CD4-positive, alpha-beta T cell treated with Interleukin-15 for 1 hour (primary cell): ENCODE measurements around the gene PHEX.
A peak's percentile ranks its signal among the peaks of the same experiment; 100 is the strongest.

Source experiments
- DNase-seq: peaks from one replicate; pipeline ENCODE4 v3.0.0-alpha.2; 2020

The PHEX gene

DNA sequence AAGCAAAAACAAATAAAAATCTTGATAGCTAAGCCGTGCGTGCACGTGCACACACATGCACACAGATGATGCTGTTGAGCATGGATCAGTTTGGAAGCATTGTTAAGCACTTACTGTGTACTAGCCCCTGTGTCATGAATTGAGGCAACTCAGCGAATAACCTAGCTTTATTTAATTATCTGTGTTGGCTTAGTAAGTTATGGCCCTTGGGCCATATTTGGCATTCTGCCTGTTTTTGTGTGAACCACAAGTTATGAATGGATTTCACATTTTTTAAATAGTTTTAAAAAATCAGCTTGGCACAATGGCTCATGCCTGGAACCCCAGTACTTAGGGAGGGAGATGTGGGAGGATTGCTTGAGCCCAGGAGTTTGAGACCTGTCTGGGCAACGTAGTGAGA, 126.9 kb downstream of the PHEX start:
- no peak for DNase-seq

DNA sequence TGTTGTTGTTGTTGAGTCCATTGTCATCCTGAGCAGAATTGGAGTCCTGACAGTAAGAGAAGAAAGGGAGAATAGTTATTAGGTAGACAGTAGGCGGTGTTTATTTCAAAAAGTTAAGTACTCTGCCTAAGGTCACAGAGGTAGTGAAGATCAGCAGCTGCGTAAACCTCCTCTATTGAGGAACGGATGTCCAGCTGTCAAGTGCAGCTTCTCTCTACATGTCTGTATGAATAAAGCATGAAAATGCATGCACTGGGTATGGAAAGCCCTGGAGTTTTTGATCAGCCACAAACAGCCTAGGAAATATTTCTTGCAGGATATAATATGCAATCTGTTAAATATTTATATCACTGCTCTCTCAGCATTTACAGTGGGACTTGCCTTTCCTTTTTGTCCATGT, 131.2 kb downstream of the PHEX start:
- DNase-seq: no peak

DNA sequence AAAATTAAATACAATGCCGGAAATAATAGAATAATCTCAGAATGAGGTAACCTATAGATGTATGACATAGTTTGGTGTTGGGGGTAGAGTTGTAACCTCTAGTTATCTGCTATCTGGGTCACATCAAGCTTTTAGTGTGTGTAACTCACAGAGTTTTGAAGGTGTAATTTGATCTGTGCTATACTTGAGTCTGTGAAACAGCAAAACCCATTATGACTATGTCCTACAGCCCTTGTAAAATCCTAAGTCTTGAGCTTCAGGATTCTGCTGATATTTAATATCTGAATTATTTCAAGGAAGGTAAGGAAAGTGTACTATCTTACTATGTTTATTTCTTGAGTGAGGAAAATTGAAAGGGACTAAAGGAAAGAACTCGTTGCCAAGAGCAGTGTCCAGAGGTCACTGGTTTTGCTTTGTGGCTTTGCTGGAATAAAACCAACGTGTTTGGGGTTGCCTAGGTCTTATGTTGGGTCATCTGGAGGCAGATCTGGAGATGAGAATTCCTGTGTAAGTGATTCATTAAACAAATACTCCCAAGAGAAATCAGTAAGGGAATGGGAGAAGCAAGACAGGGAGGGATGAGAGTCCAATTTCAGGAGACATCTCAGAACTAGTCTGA, 132.8 kb downstream of the PHEX start:
- no peak for DNase-seq

DNA sequence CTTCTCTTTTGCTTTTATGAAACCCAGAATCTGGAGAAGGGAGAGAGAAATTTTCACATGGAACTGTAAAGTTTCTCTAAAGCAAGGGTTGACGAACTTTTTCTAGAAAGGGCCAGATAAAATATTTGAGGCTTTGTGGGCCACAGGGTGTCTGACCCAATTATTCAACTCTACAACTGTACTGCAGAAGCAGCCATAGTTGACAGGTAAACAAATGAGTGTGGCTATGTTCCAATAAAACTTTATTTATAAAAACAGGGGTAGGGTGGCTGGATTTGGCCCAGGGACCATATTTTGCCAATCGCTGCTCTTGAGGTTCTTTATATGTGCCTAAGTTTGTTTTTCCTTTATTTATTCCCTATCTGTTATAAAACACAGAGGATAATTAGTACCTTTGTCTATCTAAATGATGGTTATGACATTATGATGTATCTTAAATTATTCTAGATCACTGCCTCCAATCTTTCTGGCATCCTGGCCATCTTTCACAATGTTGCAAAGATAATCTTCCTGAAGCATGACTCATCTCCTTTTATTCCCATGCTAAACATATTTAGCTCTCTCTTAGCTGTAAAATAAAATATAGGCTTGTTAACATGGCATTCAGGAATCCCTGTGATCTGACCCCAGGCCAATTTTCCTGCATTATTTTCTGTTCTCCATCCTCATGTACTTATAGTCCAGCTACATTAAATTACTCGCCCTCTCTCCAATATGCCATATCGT, 133.8 kb downstream of the PHEX start:
- DNase-seq: no peak

DNA sequence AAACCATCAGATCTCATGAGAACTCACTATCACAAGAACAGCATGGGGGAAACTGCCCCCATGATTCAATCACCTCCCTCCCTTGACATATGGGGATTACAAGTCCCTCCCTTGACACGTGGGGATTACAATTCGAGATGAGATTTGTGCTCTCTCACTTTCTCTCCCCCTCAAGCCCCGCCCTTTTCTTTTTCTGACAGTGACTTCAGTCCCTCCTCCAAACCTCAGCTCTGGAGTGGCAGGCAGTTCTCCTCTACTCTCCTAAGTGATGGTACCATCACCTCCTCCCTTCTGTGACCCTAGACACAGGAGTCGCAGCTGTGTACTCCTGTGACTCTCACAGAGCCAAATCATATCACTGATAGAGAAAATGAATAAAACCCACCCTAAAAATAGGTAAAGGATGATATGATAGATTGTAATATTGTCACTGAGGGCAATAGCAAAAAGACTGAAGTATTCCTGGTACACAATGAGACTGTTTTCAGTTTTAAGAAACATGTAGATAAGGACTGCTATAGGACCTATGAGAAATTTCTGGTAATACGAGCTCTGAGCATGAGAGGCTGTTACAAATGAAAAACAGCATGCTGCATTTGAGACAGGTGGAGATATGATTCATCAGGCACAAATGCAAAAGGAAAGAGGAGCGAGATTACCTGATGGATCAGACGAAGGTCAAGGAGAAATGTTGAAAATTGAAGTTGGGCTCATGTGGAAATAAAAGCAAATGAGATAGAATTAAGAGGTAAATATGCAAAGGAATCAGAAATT, 139.3 kb downstream of the PHEX start:
- DNase-seq: no peak

DNA sequence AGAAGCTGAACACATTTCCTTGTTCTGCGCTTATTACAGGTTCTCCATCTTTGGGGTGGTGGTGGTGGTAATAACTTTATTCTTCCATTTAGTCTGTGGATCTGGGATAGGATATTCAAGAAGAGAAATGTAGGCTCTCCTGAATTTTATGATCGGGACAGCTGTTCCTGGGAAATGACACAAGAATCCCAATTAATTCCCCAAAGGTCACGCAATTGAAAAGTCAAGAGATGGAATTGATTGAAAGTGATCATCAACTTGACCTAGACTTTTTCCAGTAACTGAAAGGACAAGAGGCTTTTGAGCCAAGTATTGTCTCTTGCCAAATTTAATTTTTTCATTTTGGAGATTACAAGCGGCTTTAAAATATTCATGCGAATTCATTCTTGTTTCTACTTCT, 141.8 kb downstream of the PHEX start:
- no peak for DNase-seq

DNA sequence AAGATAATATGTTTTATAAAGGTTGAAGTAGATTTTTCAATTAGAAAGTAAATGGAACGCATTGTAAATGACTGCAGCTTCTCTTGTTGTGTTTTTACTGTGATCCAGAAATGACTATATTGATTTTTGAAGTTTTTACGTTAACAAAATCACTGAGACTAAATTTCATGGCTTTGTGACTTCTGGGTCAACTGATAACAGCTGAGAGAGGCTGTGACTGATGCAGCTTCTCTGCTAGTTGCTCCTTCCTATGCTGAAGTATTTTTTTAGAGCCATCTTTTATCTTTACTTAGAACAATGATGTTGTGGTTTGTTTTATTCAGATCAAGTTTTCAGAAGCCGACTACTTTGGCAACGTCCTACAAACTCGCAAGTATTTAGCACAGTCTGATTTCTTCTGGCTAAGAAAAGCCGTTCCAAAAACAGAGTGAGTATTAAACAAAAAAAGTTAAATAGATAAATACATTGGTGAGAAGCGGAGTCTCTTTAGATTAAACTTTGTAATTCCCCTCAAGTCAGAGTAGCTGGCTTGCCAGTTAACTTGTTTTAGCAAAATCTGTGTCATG, 145.9 kb downstream of the PHEX start:
- no peak for DNase-seq

DNA sequence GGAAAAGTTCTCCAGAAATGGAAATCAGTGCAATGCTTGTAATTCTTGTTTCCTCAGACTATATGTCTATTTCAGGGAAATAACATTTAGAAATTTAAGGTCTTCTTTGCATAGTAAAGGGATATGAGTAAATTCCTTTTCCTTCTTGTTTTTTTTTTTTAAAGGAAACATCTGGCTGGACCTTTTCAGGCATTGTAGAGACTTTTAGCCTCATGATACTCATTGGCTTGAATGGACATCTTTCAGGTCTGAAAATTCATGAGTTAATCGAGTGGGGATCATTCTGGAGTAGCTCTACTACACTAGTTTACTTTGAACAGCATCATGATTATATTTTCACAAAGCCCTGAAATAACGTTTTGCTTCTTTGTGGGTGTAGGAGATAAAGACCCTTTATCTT, 152.0 kb downstream of the PHEX start:
- no peak for DNase-seq

DNA sequence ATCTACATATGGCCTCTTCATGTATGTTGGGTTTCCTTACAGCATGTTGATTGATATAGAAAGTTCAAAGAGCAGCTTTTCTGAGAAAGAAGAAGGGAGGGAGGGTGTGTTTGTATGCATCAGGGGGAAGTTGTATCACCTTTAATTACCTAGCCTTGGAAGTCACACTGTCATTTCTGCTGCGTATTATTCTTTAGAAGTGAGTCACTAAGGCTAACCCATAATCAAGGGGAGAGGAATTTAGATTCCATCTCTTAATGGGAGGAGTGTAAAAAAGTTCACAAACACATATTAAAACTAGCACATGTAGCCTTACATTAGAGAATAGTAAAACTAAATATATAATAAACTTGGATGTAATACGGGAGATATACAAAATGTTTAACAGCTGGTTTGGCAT, 154.0 kb downstream of the PHEX start:
- no peak for DNase-seq

DNA sequence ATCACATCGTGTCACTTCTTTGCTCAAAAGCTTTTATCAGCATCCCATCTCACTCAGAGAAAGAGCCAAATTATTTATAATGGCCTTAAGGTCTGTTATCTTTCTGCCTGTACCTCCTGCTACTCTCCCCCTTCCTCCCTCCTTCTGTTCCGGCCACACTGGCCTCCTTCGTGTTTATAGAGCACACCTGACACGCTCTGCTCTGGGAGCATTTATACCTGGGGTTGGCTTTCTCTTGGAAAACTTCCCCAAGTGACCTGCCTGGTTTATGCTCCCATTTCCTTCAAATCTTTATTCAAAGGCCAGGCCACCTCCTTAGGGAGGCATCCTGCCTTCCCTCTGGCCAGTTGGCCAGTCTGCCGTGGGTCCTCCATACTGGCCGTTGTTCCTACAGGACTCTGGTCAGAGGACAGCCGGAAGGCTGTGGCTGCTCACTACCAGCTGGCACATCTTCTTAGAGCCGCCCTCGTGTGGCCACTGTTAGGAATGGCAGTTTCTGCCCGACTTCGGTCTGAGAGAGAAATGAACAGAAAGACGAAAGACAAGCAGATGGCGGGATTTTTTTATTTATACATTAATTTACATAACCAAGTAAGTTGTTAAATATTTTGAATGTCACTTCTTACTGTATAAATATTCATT, 160.4 kb downstream of the PHEX start:
- peak; percentile 43 for DNase-seq

DNA sequence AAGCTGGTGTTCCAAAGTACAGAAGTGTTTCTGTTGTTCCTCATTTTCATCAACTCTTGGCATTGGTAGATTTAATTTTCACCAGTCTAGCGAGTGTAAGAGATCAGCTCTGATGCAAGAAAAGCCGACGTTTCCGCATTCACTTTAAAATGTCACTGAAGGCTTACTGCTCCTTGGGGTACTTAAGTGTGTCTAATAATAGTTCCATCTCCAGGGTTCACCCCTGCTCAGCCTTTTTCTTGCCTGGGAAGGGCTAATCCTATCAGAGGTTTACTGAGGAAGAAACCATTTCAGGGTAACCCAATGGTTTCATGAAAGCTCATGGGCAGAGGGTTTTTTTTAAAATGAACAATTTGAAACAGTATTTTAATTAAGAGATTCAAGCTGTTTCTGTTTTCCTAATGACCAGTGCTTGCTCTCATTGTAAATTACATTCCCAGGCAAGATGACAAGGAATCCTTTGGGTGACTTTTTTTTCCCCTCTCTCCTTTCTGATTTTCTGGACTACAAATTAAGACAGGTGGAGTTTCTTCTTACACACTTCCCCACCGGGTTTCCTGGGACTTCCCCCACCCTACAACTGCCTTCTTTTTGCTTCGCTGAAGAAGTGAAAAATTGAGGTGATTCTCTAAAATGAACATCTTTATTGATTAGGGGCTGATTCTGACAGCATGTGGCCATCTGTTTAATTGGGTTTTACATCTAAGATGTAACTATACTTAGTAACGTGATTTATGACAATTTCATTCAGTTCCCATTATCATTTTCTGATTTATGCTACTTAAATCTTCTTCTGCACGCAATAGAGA, 161.9 kb downstream of the PHEX start:
- no peak for DNase-seq

DNA sequence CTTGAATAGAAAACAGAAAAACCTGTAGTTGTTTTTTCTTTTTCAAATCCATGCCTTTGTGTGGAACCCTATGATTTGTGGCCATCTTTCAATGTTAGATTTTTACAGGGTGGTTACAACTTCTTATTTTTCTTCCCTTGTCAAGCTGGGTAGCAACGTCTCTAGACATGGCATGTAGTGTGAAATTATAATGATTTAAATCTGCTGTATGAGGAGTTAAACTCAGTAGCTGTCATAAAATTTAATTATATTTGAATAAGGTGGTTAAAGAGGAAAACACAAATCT, 162.5 kb downstream of the PHEX start:
- no peak for DNase-seq

DNA sequence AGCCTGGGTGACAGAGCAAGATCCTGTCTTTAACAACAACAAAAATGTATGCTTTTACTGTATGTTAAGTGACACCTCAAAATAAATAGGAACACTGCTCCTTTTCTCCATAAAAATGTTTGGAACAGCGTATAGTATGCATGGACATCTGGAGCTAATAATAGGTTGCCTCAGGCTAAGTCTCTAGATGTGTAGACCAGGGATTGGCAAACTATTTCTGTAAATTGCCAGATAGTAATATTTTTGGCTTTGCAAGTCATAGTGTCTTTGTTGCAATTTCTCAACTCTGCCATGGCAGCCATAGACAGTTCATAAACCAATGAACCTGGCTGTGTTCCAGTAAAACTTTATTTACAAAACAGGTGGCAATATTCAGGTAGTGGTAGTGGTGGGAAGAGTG, 164.0 kb downstream of the PHEX start:
- no peak for DNase-seq

DNA sequence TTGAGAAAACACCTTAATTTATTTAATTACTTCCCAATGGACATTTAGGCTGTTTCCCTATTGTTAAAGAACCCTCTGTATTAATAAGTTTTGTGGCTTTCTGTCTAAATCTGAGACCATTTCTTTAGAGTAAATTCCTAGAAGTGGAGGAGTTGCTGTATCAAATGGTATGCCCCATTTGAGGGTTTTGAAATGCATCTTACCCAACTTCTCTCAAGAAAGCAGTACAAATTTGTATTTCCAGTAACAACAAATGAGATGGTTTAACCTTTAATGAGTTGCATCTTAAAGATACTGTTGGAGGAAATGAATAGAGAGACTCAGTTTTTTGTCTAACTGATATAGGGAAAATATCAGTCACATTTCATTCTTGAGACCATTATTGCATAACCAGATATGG, 170.1 kb downstream of the PHEX start:
- DNase-seq: no peak

DNA sequence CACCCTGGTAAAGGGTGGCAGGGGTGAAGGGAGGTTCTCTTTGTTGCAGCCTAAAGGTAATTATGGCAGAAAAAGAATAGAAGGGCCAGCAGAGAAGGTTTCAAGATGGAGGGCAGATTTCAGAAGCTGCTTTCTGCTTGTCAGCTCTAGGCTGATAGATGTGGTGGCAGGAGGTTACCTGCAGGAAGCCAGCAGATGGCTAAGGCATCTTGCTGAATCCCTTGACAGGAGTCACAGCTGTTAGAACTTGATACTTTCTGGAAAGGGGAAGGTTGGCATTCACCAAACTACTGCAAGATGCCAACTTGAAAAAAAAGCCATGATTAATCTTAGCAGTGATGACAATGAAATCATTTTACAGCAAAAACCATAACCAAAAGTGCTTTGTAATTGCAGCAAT, 171.1 kb downstream of the PHEX start:
- no peak for DNase-seq

DNA sequence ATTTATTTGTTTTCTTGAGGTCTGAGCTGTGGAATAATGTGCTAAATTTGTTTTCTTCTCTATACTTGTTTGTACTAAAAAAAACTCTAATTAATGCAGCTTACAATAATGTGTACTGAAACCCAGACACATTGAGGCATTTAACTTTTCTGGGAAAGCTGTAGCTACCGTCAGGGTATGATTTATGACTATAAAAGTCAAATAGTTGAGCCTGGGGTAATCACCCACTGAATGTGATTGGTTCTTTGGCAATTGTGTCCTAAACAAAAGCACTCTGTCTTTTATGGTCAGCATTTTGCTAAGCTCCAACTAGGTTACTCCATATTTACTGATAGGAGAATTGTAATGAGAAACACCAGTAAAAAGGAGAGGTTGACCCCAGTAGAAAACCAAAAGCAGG, 174.7 kb downstream of the PHEX start:
- DNase-seq: no peak

DNA sequence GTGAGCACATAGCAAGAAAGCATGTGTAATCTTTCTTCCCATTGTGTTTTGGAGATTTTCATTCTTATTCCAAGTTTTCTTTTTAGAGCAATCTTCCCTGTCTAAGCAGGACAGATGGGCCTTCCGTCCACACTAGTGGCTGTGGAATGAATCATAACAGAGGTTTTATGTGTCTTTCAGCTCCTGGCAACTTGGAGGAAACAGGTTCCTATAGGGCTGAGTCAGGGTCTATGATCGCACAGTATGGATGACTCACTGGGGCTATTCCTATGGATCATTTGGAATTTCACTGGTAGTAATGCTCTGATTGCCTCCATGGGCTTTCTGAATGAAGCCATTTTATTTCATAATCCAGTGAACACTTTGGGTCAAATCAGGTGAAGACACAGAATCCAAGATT, 188.8 kb downstream of the PHEX start:
- DNase-seq: no peak

DNA sequence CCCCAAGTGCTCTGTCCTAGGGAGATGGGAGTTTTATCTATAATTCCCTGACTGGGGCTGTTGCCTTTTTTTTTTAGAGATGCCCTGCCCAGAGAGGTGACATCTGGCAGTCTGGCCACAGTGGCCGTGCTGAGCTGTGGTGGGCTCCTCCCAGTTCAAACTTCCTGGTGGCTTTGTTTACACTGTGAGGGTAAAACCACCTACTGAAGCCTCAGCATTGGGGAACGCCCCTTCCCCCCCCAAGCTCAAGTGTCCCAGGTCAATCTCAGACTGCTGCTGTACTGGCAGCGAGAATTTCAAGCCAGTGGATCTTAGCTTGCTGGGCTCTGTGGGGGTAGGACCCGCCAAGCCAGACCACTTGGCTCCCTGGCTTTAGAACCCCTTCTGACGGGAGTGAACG, 202.3 kb downstream of the PHEX start:
- no peak for DNase-seq

DNA sequence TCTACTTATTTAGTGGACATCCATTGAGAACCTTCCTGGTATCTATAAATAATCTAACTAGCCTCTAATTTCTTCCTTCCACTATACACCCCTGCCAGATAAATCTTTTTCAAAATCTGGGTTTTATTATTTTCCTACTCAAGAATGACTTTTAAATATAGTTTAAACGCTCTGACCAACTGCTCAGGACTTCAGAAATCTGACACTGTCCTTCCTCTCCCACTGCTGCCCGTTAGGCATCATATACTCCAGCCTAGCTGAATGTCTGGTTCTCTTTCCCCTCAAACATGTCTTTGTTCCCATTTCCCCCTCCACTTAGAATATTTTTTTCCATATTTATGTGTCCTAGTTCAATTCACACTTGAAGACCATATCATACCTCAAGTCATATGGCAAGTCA, 205.4 kb downstream of the PHEX start:
- DNase-seq: no peak

DNA sequence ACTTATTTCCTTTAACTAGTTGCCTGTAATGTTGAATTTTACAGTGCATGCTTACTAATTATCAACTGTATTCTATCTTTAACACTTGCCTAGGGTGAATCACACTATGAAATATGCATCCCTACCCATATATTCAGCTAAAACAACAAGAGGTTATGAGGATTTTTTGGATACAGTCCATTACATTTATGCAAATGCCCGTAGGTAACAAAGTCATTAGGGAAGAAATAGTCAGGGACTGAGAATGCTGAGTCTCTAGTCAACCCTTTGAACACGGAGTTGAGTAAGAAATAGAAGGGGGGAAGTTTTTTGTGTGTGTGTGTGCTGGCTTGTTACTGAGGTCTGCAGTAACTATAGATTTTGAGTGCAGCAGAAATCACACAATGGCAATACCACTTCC, 214.5 kb downstream of the PHEX start:
- no peak for DNase-seq

DNA sequence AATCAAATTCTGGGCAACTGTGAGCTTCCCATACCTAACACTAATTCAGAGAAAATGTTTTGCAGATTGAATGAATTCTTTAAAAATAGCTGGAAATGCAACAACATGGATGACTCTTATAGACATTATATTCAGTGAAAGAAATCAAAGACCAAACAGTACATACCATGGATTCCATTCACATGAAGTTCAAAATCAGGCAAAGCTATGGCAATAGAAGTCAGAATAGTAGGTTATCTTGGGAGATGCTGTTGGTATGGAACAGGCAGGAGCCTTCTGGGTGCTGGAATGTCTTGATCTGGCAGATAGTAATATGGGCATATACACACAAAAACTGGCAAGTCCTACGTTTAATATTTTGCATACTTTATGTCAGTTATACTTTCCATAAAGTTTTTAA, 215.0 kb downstream of the PHEX start:
- no peak for DNase-seq

DNA sequence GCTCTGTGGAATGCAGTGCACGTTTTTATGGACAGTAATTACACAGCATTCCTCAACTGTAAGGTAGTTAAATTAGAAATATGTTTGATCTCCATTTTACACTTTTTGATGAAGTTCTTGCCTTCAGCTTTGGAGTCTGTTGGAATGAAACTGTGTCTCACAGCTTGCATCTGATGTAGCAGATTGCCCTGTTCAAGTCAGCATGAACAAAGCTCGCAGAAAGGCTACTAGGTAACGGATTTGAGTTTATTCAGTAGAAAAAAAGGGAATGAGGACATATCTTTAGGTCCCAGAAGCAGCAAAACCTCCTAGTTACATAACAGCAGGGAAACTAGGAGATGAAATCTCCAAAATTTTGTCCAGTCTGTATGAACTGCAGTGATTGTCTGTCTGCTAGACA, 216.3 kb downstream of the PHEX start:
- no peak for DNase-seq

DNA sequence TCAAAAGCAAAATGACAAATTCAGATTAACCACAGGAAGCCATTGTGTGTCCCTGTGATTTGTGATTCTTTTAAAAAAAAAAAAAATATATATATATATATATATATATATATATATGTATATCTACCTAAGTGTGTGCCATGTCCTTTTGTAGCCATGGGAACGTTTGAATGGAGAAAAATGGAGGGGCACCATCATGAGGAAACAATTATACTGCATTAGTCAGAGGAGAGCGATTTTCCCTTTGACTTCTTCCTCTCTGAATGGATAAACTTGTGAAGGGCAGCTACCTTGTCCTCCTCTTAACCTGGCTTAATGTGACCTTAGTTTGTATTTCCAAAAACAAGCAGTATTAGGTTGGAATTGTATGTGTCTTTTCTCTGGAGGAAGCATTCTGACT, 217.2 kb downstream of the PHEX start:
- DNase-seq: no peak
